Measurements from ENCODE around the gene SIRPB2. TPM values are rescaled to one million over a fixed set of nuclear protein-coding genes. Genes with fewer than 3 reads are reported as not detected.

SIRPB2 gene
- polyA plus RNA-seq (1.1 to 2.1 TPM (median 1.6 TPM) in 3 replicates), polyA minus RNA-seq (0.66 to 3.1 TPM (median 1.3 TPM) in 3 replicates)
- 0.51 TPM for polyA plus RNA-seq (2011; ENCODE audit: low read depth)
- polyA plus RNA-seq (2011; cell fraction: cytosol; rRNA removed): 0.79 and 1.2 TPM in 2 replicates
- 2.2 and 3.4 TPM in 2 replicates for polyA plus RNA-seq (2011; cell fraction: nucleus; rRNA removed)
- polyA plus RNA-seq (2012; ENCODE audit: low replicate concordance): 0.77 and 1.7 TPM in 2 replicates
- polyA minus RNA-seq (2011; cell fraction: cytosol; rRNA and poly(A)+ RNA removed): not detected
- polyA minus RNA-seq (2011; cell fraction: nucleus; rRNA and poly(A)+ RNA removed): 1.3 and 1.8 TPM in 2 replicates

DNA sequence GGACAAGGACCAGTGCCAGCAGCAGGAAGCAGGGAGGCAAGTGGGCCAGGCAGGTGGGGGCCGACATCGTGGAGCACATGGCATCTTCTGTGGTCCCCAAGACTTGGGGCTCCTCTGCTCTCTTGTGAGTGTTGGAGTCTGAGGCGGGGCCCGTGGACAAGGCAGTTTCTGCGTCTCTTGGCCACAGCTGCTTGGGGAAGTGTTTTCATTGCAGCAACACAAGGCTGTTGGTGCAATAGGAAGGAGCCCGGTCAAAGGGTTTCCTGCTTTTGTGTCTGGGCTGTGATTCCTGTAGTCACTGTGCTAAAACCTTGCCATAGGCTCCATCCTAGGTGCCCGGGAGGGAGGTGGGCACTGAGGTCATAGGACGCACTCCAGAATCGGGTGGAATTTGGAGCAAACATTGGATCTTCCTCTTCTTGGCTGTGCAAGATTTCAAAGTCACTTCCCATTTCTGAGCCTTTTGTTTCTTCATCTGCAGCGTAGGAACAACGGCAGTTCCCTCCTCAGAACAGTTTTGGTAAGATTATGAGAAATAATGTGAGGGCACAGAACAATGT lies at the start of gene SIRPB2:
SIRPB2 (minus strand) TSS at position 140 of the 560 bp plus-strand sequence; CDS start at position 79, 61 bp downstream.
- Histone ChIP-seq H3K79me2 (ENCODE audit: control insufficient read depth, insufficient read depth, low read length) (no peaks in the 10 kb centered on the region), H3K9me1 (ENCODE audit: control insufficient read depth, extremely low read depth, insufficient read depth, low read length) (no peaks in the 10 kb centered on the region), H3K9me3 (ENCODE audit: control insufficient read depth, low read depth, low read length) (no peaks in the 10 kb centered on the region), H3K4me2 (ENCODE audit: control insufficient read depth, extremely low read depth, insufficient read depth, low read depth, low read length) (peak within 1 kb of the TSS; percentile 8), H3K27ac (ENCODE audit: control insufficient read depth, insufficient read depth, low read length) (peak within 1 kb of the TSS; percentile 86), H2AFZ (ENCODE audit: control insufficient read depth, low read length) (no peak within 1 kb of the TSS), H3K36me3 (ENCODE audit: control insufficient read depth in 2 of 2, extremely low read depth in 1 of 2, insufficient read depth in 2 of 2, low read length in 2 of 2) (no peaks in the 10 kb centered on the region), H3K4me1 (ENCODE audit: control insufficient read depth, extremely low read depth, insufficient read depth, low read length) (peaks cover 24% of the 10 kb centered on the region), H3K4me3 (ENCODE audit: control insufficient read depth in 2 of 3, extremely low read depth in 1 of 3, insufficient read depth in 2 of 3, low read depth in 1 of 3, low read length in 3 of 3) (no peak within 1 kb of the TSS), H4K20me1 (ENCODE audit: control insufficient read depth, extremely low read depth, insufficient read depth, low read length) (no peaks in the 10 kb centered on the region), H3K27me3 (ENCODE audit: control insufficient read depth, extremely low read depth, insufficient read depth, low read length) (no peaks in the 10 kb centered on the region), H3K9ac (ENCODE audit: control insufficient read depth, extremely low read depth, insufficient read depth, low read length) (no peak within 1 kb of the TSS)
- FAIRE-seq: no peak
- TF ChIP-seq EZH2 (IDR thresholded peaks at IDR 0.05; ENCODE audit: low read length): no peak
- TF ChIP-seq, protein P1, sequence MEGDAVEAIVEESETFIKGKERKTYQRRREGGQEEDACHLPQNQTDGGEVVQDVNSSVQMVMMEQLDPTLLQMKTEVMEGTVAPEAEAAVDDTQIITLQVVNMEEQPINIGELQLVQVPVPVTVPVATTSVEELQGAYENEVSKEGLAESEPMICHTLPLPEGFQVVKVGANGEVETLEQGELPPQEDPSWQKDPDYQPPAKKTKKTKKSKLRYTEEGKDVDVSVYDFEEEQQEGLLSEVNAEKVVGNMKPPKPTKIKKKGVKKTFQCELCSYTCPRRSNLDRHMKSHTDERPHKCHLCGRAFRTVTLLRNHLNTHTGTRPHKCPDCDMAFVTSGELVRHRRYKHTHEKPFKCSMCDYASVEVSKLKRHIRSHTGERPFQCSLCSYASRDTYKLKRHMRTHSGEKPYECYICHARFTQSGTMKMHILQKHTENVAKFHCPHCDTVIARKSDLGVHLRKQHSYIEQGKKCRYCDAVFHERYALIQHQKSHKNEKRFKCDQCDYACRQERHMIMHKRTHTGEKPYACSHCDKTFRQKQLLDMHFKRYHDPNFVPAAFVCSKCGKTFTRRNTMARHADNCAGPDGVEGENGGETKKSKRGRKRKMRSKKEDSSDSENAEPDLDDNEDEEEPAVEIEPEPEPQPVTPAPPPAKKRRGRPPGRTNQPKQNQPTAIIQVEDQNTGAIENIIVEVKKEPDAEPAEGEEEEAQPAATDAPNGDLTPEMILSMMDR (optimal IDR thresholded peaks at IDR 0.05 in 1 of 3, IDR thresholded peaks at IDR 0.05 in 1 of 3, conservative IDR thresholded peaks at IDR 0.05 in 1 of 3; ENCODE audit: extremely low read depth in 1 of 3, insufficient read depth in 2 of 3, low read length in 3 of 3): no peak
- dilution Hi-C loops (cut with MboI; ENCODE audit: extremely low pct_ligation_motif_present, low sequenced_read_pairs): no loop called here
- no peak for DNase-seq (ENCODE audit: low read depth, low spot score)

DNA sequence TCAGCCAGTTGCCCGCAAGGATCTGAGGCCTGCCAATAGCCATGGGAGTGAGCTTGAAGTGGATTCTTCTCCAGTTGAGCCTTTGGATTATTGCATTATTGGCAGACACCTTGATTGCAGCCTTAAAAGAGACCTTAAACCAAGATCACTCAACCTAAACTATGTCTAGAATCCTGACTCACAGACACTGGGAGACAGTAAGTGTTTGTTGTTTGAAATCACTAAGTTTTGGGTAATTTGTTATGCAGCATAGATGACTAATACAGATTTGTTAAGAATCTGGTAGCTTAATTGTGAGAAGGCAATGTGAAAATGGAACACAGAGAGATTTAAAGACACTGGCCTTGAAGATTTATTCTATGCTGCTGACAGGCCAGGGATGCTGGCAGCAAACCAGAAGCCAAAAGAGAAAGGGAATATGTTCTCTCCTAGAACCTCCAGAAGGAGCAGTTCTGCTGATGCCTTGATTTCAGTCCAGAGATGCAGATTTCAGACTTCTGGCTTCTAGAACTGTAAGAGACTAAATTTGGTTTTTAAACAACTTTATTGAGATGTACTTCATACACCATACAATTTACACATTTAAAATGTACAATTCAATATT lies 48.7 kb upstream of the SIRPB2 start:
- DNase-seq (ENCODE audit: low read depth, low spot score): no peak
- dilution Hi-C loops (cut with MboI; ENCODE audit: extremely low pct_ligation_motif_present, low sequenced_read_pairs): no loop called here
- Histone ChIP-seq H3K4me3 (ENCODE audit: control insufficient read depth in 2 of 3, extremely low read depth in 1 of 3, insufficient read depth in 2 of 3, low read depth in 1 of 3, low read length in 3 of 3) (no peak overlapping the region), H3K9ac (ENCODE audit: control insufficient read depth, extremely low read depth, insufficient read depth, low read length) (no peak overlapping the region), H3K4me1 (ENCODE audit: control insufficient read depth, extremely low read depth, insufficient read depth, low read length) (peaks cover 8% of the 10 kb centered on the region), H3K27me3 (ENCODE audit: control insufficient read depth, extremely low read depth, insufficient read depth, low read length) (no peaks in the 10 kb centered on the region), H3K36me3 (ENCODE audit: control insufficient read depth in 2 of 2, extremely low read depth in 1 of 2, insufficient read depth in 2 of 2, low read length in 2 of 2) (no peaks in the 10 kb centered on the region), H3K79me2 (ENCODE audit: control insufficient read depth, insufficient read depth, low read length) (no peaks in the 10 kb centered on the region), H4K20me1 (ENCODE audit: control insufficient read depth, extremely low read depth, insufficient read depth, low read length) (no peaks in the 10 kb centered on the region), H3K4me2 (ENCODE audit: control insufficient read depth, extremely low read depth, insufficient read depth, low read depth, low read length) (no peak overlapping the region), H3K27ac (ENCODE audit: control insufficient read depth, insufficient read depth, low read length) (no peak overlapping the region), H2AFZ (ENCODE audit: control insufficient read depth, low read length) (no peak overlapping the region), H3K9me1 (ENCODE audit: control insufficient read depth, extremely low read depth, insufficient read depth, low read length) (no peaks in the 10 kb centered on the region), H3K9me3 (ENCODE audit: control insufficient read depth, low read depth, low read length) (no peaks in the 10 kb centered on the region)
- TF ChIP-seq, protein P1 (optimal IDR thresholded peaks at IDR 0.05 in 1 of 3, IDR thresholded peaks at IDR 0.05 in 1 of 3, conservative IDR thresholded peaks at IDR 0.05 in 1 of 3; ENCODE audit: extremely low read depth in 1 of 3, insufficient read depth in 2 of 3, low read length in 3 of 3): no peak
- no peak for TF ChIP-seq EZH2 (IDR thresholded peaks at IDR 0.05; ENCODE audit: low read length)
- peak; percentile 9 for FAIRE-seq

All from keratinocyte (primary cell).